Panc1 (cell line): ENCODE data around the gene CCDC9. TPM values are rescaled to one million over a fixed set of nuclear protein-coding genes. Genes with fewer than 3 reads are reported as not detected.

Experiments
- ATAC-seq: fragments of 200-7000 bp; cut with Tn5 transposase; 2 replicates; pipeline ENCODE4 v1.9.1; 2020; ENCODE audit warnings: mild to moderate bottlenecking, moderate library complexity
- BruUV-seq: library from RNA; stranded (reverse); fragments of 400-500 nt; replicated peaks from 2 replicates; lab custom pipeline; 2021; lab: Mats Ljungman, UMichigan
- CTCF ChIA-PET: fragments of 300-600 bp; sonication (Branson Sonifier 250); formaldehyde crosslinking; loops from one replicate; lab custom pipeline; 2022; ENCODE audit warnings: antibody characterized with exemption; lab: Charles Lee
- POLR2A ChIA-PET: fragments of 300-600 bp; sonication (Branson Sonifier 250); formaldehyde crosslinking; loops from one replicate; lab custom pipeline; 2022; ENCODE audit warnings: antibody characterized with exemption; lab: Charles Lee
- DNase-seq: peaks from one replicate; pipeline ENCODE4 v3.0.0-alpha.2; 2010; ENCODE audit warnings: low read depth, low spot score
- H3K27ac ChIP-seq: 2 replicates; pipeline ENCODE4 v1.5.1; 2011; ENCODE audit warnings: mild to moderate bottlenecking, low read length, inconsistent platforms
- H3K27me3 ChIP-seq: fragments of 200-500 bp; sonication (Bioruptor generic); 2 replicates; pipeline ENCODE4 v1.6.0; 2014; ENCODE audit warnings: low read length, inconsistent platforms; ENCODE audit not compliant: control insufficient read depth, insufficient read depth
- H3K36me3 ChIP-seq: fragments of 200-500 bp; sonication (Bioruptor generic); 2 replicates; pipeline ENCODE4 v1.5.1; 2014; ENCODE audit warnings: inconsistent platforms, mild to moderate bottlenecking, low read length, moderate library complexity; ENCODE audit not compliant: control insufficient read depth, insufficient read depth
- H3K4me1 ChIP-seq: 2 replicates; pipeline ENCODE4 v1.5.1; 2011; ENCODE audit warnings: inconsistent platforms, mild to moderate bottlenecking, low read length, moderate library complexity; ENCODE audit not compliant: control insufficient read depth, insufficient read depth
- H3K4me3 ChIP-seq, 2 experiments: 2 replicates each; pipeline ENCODE4 v1.5.1; 2011 to 2012; ENCODE audit warnings: low read depth in 2 of 2, low read length in 2 of 2, mild to moderate bottlenecking in 2 of 2, inconsistent platforms in 1 of 2, moderate library complexity in 1 of 2
- H3K9me3 ChIP-seq: fragments of 200-500 bp; sonication (Bioruptor generic); 2 replicates; pipeline ENCODE4 v1.5.1; 2014; ENCODE audit warnings: low read depth, mild to moderate bottlenecking, inconsistent platforms, low read length, moderate library complexity; ENCODE audit not compliant: control insufficient read depth, insufficient read depth
- POLR2AphosphoS5 ChIP-seq: IDR thresholded peaks from 2 replicates; pipeline ENCODE4 v1.6.1; 2012; ENCODE audit warnings: mild to moderate bottlenecking, low read depth, low read length, moderate library complexity
- REST ChIP-seq, 2 experiments: IDR thresholded peaks; 2 replicates each; pipeline ENCODE4 v1.6.1; 2011 to 2012; ENCODE audit warnings: low read depth in 2 of 2, control low read depth in 1 of 2, low read length in 1 of 2, mild to moderate bottlenecking in 1 of 2, moderate library complexity in 1 of 2; ENCODE audit not compliant: insufficient read depth in 1 of 2
- SIN3A ChIP-seq: IDR thresholded peaks from 2 replicates; pipeline ENCODE4 v1.6.1; 2012; ENCODE audit warnings: low read depth, mild to moderate bottlenecking, low read length, moderate library complexity, borderline replicate concordance; ENCODE audit not compliant: insufficient read depth
- TCF7L2 ChIP-seq: IDR thresholded peaks from 2 replicates; pipeline ENCODE4 v1.6.1; 2011; ENCODE audit warnings: mild to moderate bottlenecking, low read depth, low read length, inconsistent platforms
- in situ Hi-C: cut with HindIII; loops from 2 replicates; pipeline ENCODE4 v1.10.0; 2016; ENCODE audit warnings: low sequenced_read_pairs, low pct_unique_long_range_greater_than_20kb
- intact Hi-C: fragments of 100-400 bp; cut with micrococcal nuclease; formaldehyde crosslinking; loops from one replicate; pipeline ENCODE4 v1.10.0; 2022; ENCODE audit not compliant: unreplicated experiment
- total RNA-seq: library from RNA; stranded (reverse); gene quantifications from one replicate; pipeline ENCODE4 v1.2.1, GENCODE V29; 2021; ENCODE audit not compliant: unreplicated experiment
- TF ChIP-seq, protein P1 (sequence below): fragments of 450-650 bp; IDR thresholded peaks from 2 replicates; pipeline ENCODE4 v1.5.1; 2017; ENCODE audit warnings: mild to moderate bottlenecking

The CCDC9 gene
- total RNA-seq, 1 experiment from 2014 or later = 29.2 TPM

DNA sequence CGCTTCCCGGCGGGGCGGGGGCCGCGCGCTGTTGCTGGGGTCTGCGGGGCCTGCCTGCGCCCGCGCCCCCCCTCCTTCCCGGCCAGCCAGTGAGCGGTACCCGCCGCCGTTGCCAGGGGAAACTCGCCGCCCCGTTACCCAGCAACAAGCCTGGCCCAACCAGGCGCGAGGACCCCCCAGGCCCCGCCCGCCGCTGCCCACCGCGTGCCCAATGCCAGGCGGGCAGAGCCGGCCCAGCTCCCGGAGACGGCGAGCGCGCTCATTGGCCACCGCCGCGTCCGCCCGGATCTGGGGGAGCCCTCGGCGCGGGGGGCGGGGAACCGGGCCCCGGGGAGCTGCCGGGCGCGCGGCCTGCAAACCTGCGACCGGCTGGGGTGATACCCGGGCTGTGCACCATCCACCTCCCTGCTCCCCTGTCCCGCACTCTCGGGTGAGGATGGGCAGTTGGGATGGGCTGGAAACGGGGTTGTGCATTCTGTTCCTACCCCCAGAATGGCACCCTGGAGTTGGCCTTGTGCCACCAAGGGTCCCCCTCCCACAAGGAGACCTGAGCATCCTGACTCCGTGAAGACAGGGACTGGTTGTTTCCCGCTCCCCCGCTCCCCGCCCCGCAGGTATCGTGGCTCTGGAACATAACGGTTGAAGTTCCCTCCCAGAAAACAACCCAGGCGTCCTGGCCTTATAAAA, 16.6 kb upstream of the CCDC9 start:
- ChIA-PET CTCF (no interaction called here), POLR2A (interaction anchor here (0.5 kb wide), 1 partner anchor 428 kb away, joined by 8 read pairs; no protein-coding TSS in a partner anchor)
- Histone ChIP-seq H3K9me3 (no peaks in the 10 kb centered on the region), H3K4me1 (peaks cover 4% of the 10 kb centered on the region), H3K4me3 (peak overlapping the region in 1 of 2 experiments; percentile 17; a peak in 1 of 4 replicates), H3K36me3 (no peaks in the 10 kb centered on the region), H3K27ac (no peak overlapping the region), H3K27me3 (no peaks in the 10 kb centered on the region)
- ATAC-seq = no peak
- TF ChIP-seq POLR2AphosphoS5 (no peak), SIN3A (no peak), REST (IDR thresholded peaks at IDR 0.05; ENCODE audit: insufficient read depth in 1 of 2, low read depth in 2 of 2, low read length in 1 of 2) (no peak), TCF7L2 (no peak)
- TF ChIP-seq, protein P1, sequence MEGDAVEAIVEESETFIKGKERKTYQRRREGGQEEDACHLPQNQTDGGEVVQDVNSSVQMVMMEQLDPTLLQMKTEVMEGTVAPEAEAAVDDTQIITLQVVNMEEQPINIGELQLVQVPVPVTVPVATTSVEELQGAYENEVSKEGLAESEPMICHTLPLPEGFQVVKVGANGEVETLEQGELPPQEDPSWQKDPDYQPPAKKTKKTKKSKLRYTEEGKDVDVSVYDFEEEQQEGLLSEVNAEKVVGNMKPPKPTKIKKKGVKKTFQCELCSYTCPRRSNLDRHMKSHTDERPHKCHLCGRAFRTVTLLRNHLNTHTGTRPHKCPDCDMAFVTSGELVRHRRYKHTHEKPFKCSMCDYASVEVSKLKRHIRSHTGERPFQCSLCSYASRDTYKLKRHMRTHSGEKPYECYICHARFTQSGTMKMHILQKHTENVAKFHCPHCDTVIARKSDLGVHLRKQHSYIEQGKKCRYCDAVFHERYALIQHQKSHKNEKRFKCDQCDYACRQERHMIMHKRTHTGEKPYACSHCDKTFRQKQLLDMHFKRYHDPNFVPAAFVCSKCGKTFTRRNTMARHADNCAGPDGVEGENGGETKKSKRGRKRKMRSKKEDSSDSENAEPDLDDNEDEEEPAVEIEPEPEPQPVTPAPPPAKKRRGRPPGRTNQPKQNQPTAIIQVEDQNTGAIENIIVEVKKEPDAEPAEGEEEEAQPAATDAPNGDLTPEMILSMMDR = no peak
- no TSS peak for BruUV-seq
- intact Hi-C loops (no loop called here), in situ Hi-C loops (no loop called here)
- DNase-seq = no peak

GRCh38 chr19:47240556-47240955, 15.8 kb upstream of the CCDC9 start:
- Histone ChIP-seq H3K9me3 (no peaks in the 10 kb centered on the region), H3K4me3 (no peak overlapping the region), H3K27me3 (no peaks in the 10 kb centered on the region), H3K4me1 (peaks cover 4% of the 10 kb centered on the region), H3K27ac (no peak overlapping the region), H3K36me3 (no peaks in the 10 kb centered on the region)
- DNase-seq = no peak
- TF ChIP-seq, protein P1 = no peak
- no peak for TF ChIP-seq SIN3A
- no peak for TF ChIP-seq POLR2AphosphoS5
- no peak for TF ChIP-seq REST (IDR thresholded peaks at IDR 0.05; ENCODE audit: insufficient read depth in 1 of 2, low read depth in 2 of 2, low read length in 1 of 2)
- no peak for TF ChIP-seq TCF7L2
- in situ Hi-C loops (no loop called here), intact Hi-C loops (no loop called here)
- BruUV-seq = no TSS peak
- no peak for ATAC-seq
- CTCF ChIA-PET = interaction anchor here (0.5 kb wide), 1 partner anchor 101 kb away, joined by 6 read pairs; no protein-coding TSS in a partner anchor
- POLR2A ChIA-PET = interaction anchor here (0.6 kb wide), 1 partner anchor 13 kb away, joined by 3 read pairs; no protein-coding TSS in a partner anchor
